Dermis microvascular lymphatic vessel endothelial cell (primary cell): ENCODE measurements around the gene SCRT2. TPM values are rescaled to one million over a fixed set of nuclear protein-coding genes. Genes with fewer than 3 reads are reported as not detected.
A peak's percentile ranks its signal among the peaks of the same experiment; 100 is the strongest.
"Not testable (repeated sequence)": the region's sequence is repeated elsewhere in the genome, so short reads cannot be mapped to it uniquely, and the experiment has no call there.

ENCODE experiments used
- DNase-seq, 2 donors: peaks; one replicate each; pipeline versions ENCODE4 v3.0.0 to v3.0.0-alpha.2; 2010; ENCODE audit warnings: low read depth in 2 of 2
- total RNA-seq: library from RNA; depleted of rRNA; stranded (reverse); fragments of >200 nt; gene quantifications from 2 replicates; pipeline ENCODE4 v1.2.1, GENCODE V29; 2014

SCRT2 gene
- total RNA-seq, 1 donor from 2014 or later = not detected

- DNase-seq = peak; percentile 67 to 94
Observed at GRCh38 chr20:653110-653589, 22.5 kb downstream of the SCRT2 start, which contains the start of gene SRXN1. TSS of gene SRXN1 (minus strand) at chr20:653200. CDS start at chr20:653185, 15 bp downstream.

DNA sequence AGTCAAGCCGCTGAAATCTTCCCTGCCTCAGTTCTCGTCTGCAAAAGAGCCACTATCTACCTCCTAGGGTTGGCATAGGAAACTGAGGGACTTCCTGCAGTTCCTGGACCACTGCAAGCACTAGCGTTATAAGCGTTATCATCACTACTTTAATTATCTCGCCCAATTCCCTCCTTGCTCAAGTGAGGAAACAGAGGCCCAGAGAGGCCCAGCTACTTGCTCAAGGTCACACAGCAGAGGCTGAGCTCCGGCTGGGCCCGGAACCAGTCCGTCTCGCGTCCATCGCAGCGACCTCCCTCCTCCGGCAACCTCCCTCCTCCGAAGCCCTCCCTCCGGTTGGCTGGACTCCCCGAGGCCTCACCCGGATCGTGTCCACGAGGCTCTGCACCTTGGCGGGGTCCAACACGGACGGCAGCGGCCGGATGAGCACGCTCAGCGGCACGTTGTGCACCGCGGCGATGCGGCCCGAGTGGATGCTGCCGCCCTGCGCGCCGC is 22.9 kb downstream of the SCRT2 start:
- DNase-seq = peak in 1 of 2 donors; percentile 43

DNA sequence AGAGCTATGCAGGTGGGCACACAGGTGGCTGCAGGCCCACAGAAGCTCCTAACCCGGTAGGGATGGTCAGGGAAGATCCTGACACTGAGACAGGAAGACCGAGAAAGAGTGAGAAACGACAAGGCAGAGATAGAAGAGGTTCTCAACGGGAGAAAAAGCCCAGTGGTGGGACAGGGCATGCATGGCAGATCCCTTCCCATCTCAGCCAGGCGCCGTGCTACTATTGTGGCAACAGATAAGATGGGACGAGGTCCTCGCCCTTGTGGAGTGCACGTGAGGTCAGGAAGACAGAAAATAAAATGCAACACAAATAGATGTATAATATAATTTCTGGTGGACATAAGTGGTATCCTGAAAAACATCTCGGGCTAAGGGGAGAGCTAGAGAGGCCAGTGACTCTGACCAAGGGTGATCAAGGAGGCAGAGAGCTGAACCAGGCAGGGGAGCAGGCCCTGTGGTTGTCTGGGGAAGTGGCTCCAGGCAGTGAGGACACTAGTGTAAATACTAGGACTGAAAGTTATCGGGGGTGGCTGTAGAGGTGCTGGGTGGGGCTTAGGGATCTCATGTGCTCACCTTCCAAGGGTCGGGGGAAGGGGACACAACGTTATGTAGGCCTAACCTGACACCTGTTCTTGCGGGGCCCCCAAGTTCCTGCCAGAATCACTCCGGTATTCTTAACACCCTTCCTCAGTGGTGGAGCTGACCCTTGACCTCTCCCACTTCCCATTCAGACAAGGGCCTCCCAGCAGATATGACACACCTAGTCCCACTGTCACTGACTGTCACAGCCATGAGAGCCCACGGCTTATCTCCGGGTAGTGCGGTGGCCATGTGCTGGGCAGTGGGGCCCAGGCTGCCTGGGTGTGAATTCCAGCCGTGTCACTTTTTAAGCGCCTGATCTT is 23.6 kb downstream of the SCRT2 start:
- no peak for DNase-seq

DNA sequence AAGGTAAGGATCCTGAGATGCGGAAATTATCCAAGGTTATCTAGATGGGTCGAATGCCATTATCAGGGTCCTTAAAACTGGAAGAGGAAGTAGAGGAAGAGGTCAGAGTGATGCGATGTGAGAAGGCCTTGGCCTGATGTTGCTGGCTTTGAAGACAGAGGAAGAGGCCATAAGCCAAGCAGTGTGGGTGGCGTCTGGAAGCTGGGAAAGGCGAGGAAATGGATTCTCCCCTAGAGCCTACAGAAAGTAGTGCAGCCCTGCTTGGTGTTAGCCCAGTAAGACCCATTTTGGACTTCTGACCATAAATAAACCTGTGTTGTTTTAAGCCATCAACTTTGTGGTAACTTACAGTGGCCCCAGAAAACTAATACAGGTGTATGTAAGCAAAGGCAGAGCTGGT is 24.6 kb downstream of the SCRT2 start:
- DNase-seq = no peak

DNA sequence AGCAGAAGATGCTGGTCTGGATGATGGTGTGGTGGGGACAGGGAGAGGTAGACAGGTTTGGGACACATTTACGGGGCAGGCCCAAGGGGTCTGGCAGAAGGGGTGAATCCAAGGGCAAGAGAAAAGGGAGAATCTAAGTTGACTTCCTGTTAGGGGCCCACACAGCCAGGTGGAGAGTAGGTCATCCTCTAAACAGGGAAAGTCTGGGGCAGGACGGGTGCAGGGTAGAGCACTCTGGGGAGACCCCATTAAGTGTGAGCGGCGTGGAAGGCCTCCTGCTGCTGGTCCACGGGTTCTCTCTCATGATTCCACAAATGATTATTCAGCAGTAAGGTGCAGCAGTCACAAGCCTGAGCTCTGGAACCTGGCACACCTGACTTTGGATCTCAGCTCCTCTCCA is 25.3 kb downstream of the SCRT2 start:
- DNase-seq = no peak

- DNase-seq = no peak
Observed at GRCh38 chr20:647479-648019, 28.1 kb downstream of the SCRT2 start.

DNA sequence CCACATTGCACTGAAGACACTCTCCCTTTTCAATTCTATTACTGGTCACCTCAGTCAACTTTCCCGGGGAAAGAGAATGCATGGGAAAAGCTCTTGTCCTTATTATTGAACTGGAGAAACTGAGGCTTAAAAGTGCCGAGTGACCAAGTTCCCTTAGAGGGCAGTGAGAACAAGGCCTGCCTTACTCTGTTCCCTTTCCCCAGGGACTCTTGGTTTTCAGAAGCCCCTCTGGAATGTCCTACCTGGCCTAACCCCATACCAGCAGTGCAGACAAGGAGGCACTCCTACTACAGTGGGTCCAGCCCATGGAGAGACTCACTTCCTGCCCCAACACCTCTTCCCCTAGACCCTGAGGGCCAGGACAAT is 28.8 kb downstream of the SCRT2 start:
- no peak for DNase-seq

- no peak for DNase-seq
Observed at GRCh38 chr20:646107-646867, 29.3 kb downstream of the SCRT2 start.

DNA sequence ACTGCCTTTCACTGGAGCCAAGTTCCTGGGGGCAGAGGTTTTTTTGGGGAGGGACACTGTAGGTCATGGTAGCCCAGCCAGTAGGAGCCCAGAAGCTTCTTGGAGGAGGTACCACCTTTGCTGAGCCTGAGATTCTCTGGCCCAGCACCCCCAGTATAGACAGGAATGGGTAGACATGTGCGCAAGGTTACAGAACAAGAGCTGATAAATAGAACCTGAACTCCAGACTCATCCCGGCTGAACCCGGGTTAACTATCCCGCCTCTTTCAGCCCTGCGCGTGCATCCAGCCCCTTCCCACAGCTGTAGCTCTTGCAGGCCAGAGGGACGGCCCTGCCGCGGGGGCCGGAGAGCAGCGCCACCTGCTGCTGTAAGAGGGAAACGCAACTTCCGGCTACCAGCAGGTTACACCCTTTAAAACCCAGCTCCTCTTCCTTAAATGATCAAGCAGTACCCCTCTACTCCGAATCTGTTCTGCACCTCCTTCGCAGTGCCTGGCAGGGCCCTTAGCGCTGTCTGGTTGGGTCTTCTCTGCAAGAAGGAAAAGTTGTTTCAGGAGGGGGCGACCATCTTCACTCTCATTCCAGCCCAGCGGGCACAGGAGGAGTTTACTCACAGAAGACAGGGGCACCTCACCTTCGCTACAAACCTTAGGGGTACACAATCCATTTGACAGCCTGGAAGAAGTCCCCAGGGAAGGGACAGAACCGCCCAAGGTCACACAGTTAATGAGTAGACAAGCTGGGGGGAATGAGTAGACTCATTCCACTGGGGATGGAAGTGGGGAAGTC is 30.1 kb downstream of the SCRT2 start:
- peak; percentile 34 to 65 for DNase-seq

GRCh38 chr20:644692-645317 is 30.8 kb downstream of the SCRT2 start:
- DNase-seq = no peak

DNA sequence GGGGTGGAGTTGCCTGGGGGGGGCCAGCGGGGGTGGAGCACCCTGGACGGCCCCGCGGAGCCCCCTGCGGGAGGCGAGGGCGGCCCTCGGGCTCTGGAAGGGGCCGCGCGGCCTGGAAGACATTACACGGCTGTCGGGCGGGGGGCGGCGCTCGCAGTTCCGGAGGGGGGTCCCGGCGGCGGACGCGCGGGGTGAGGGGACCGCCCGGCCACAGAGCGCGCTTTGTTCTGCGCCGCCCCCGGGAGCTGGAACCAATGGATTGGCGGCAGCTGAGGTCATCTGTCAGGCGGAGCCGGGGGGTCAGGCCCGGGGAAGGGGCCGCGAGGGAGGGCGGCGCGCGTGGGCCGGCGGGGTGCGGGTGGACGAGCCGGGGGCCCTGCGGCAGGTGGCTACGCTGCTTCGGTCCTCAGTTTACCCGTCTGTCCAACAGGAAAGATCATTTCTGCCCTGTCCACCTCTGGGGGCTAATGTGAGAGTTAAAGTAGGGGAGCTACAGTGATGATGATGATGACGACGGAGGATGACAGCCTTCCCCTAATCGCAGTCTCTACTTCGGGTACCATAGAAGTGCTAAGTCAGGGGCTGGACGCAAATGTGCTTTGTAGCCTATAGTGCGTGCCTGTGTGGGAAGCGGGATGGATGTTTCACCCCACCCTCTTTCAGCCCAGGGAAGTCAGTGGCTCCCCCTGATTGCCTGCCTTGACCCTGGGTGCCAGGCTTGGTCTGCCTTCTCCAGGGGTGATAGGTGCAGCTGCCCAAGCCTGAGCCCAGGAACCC is 33.0 kb downstream of the SCRT2 start:
- DNase-seq = peak in 1 of 2 donors; percentile 30

DNA sequence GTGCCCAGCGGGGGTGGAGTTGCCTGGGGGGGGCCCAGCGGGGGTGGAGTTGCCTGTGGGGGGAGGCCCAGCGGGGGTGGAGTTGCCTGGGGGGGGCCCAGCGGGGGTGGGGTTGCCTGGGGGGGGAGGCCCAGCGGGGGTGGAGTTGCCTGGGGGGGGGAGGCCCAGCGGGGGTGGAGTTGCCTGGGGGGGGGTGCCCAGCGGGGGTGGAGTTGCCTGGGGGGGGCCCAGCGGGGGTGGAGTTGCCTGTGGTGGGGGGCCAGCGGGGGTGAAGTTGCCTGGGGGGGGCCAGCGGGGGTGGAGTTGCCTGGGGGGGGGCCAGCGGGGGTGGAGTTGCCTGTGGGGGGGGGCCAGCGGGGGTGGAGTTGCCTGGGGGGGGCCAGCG is 33.6 kb downstream of the SCRT2 start:
- not testable (repeated sequence) for DNase-seq

DNA sequence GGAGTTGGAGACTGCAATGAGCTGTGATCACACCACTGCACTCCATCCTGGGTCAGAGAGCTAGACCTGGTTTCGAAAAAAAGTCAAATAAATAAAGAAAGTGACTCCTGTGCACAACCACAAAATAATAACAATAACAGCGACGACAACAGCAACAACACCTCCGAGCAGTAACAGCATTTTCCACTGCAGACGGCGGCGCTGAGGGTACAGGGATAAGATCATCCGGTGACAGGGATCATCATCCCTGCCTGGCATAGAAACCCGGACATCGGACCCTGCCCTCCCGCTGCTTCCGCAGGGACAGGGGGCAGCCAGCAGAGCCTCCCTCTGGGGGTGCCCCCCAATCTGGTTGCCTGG is 34.1 kb downstream of the SCRT2 start:
- DNase-seq = no peak

DNA sequence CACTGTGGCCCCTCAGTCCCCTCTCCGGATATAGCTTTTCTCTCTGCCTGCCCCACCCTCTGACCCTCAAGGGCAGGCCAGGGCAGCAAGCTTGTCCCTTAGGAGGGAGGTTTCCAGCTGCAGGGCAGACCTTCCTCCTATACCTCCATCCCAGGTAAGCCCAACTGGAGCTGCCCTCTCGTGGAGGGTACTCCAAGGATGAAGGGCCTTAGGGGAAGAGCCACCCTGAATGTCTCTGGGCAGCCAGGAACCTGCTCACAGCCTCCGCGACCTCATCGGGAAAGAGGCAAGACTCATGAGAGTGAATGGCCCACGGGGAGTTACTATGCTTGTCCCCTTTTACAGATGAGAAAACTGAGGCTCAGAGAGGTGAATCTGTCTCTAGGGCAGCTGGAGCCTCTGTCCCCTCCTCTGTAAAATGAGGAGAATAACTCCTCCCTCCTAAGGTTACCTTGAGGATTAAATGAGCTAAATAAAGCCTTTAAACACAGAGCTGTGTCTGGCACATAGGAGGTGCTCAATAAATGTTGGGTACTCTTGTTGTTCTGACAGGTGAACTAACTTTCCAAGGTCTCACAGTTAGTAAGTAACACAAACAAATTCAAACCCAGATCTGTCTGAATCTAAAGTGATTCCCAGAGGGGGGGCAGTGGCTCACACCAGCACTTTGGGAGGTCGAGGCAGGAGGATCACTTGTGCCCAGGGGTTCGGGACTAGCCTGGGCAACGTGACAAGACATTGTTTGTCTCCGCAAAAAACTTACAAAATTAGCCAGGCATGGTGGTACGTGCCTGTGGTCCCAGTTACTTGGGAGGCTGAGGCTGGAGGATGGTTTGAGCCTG is 34.7 kb downstream of the SCRT2 start:
- DNase-seq = no peak

DNA sequence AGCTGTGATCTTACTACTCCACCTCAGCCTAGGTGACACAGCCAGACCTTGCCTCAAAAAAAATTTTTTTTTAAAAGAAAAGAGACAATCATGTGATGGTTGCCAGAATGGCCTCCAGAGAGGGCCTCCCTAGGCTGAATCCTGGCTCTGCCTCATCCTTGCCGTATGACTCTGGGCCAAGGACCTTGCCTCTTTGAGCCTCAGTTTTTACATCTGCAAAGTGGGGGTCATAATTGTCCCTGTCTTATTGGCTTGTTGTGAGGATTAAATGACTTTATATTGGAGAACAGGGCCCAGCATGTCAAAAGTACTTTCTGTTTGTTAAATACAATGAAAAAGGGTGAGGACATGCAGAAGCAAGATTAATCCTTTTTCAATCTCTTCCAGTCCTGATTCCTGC is 37.0 kb downstream of the SCRT2 start:
- DNase-seq = no peak

DNA sequence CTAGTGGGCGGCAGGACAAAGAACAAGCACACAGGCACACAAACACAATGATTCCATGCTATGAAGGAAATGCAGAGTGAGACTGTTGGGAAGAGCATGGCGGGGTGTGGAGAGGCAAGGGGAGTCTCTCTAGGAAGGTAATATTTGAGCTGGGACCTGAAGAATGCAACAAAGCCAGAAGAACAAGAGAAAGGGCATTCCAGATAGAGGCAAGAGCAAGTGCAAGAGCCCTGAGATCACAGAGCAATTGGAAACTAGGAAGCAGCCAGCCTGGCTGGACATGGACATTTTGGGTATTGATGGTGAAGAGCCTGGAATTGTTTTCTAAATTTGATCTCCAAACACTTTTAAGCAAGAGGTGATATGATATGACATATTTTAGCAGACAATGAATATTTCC is 38.0 kb downstream of the SCRT2 start:
- DNase-seq = no peak

- DNase-seq = no peak
Observed at GRCh38 chr20:635893-636338, 39.7 kb downstream of the SCRT2 start.

- DNase-seq = no peak
Observed at GRCh38 chr20:635028-635892, 40.3 kb downstream of the SCRT2 start.
